NOMO-1 treated with DMSO at 0.1 percent for 48 hours (cell line): Measurements from ENCODE around the gene SORCS2.

Experiments used
- DNase-seq: peaks from one replicate; lab custom pipeline; 2025; ENCODE audit not compliant: unreplicated experiment; lab: John Stamatoyannopoulos, UW

The SORCS2 gene

DNA sequence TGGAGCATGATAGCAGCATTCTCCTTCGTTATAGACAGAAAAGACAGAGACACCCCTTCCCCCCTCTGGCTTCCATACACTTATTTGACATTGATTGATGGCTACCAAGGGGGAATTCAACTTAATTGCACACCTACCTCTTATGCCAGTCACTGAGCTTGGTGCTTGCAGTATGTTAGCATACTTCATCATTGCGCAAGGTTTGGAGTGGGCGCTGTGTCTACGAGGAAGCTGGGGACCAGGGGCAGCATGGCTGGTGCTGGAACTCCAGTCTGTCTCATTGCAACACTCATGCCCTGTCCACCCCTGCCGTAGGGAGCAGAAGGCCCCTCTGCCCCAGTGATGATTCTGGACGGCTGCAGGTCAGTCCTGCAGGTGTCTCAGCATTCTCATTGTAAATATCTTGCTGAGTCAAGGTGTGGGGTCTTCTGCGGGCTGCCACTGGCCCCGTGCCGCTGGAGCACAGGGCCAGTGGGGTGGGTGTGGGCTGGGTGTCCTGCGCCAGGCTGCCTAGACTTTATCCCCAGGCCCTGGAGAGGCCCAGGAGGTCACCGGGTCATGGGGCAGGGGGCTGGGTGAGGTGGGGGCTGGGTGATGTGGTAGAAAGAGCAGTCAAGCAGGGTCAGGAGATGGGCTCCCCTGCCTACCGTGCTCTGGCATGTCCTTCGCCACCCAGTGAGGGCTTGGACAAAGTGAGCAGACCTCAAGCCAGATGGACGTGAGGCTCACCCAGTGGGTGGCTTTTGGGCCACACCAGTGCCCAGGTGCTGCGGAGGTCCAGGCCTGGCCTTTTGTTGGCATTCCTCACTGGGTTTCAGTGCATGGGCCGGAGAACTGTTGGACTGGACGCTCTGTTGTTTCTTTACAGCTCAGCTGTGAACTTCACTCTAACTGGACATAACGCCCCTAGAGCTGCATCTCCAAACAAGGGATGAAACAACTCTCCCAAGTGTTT, 156.9 kb downstream of the SORCS2 start:
- no peak for DNase-seq

DNA sequence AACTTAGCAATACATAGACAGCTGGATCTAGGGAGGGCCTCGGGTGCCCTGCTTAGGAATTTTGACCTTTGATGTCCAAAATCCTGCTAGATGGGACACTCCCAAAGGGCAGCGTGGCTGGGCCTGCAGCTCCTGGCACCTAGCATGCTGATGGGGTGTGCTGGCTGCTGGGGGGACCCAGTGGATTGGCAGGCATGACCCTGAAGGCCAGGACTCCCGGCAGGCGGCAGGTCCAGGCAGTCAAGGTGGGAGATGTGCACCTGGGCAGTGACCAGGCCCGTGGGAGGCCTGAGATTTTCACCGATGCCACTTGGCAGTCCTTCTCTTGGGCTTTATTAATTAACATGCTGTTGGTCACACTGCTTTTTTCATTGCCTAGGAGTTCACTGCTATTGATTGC, 158.1 kb downstream of the SORCS2 start:
- no peak for DNase-seq

DNA sequence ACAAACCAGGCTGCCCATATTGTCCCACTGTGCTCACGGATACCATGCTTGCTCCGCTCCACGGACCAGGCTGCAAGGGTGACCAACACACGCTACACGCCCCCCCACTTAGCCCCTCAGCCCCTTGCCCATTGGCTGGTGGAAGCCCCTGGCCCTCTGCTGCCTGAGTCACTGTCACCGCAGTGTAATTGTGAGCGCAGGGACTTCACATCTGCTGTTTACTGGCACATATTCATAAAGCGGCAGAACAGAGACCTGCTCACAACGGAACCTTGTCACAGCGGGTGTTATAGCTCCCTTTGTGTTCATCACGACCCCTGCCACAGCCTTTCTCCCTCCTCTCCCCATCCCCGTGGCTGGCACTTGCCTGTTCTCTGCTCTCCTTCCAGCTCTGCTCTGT, 158.7 kb downstream of the SORCS2 start:
- no peak for DNase-seq

DNA sequence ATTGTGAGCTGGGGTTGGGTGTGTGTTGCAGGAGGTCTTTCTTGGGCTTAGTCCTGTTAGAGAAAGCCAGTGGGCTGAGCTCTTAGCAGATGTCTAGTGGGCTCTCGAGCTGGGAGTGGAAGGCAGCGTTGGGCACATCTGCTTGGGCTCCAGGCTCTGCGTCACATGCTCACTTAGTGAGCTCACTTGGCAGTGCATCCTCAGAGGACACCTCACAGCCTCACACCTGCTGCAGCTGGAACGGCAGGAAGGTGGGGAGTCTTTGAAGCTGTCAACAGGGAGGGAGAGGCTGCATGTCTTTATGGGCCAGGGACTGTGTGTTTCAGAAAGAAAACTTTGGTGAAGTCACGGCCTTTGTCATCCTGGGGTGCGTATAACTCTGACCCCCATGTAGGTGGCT, 160.1 kb downstream of the SORCS2 start:
- DNase-seq = no peak

DNA sequence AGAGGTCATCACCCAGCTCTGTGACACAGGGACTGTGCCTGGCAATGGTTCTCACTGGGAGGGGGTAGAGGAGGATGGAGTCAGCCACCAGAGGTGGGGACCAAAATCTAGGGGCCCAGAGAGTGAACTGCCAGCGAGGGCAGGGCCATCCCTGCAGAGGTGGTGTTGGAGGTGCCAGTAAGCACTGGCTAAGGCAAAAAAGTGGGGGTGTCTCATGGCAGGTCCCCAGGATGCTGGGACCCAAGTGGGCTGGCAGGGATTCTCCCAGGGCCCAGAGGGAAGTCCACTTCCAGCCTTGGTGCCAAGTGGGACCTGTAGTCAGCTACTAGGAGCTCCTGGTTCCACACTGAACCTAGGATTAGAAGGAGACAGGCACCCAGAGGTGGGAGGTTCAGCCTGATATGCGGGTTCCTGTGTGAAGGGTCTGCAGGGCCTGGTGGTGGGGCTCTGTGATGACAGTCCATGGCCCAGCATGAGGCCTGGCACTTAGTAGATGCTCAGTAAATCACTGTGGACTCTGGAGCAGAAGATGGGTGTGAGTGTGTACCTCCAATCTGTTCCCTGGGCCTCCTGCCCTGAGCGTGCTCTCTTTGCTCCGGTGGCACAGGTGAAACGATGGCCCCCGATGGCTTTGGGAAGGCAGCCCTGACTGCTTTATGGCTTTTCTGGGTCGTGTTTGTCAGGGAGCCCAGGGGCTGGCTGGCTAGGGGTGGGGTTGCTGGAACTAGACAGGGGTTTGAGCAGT, 160.9 kb downstream of the SORCS2 start:
- no peak for DNase-seq

DNA sequence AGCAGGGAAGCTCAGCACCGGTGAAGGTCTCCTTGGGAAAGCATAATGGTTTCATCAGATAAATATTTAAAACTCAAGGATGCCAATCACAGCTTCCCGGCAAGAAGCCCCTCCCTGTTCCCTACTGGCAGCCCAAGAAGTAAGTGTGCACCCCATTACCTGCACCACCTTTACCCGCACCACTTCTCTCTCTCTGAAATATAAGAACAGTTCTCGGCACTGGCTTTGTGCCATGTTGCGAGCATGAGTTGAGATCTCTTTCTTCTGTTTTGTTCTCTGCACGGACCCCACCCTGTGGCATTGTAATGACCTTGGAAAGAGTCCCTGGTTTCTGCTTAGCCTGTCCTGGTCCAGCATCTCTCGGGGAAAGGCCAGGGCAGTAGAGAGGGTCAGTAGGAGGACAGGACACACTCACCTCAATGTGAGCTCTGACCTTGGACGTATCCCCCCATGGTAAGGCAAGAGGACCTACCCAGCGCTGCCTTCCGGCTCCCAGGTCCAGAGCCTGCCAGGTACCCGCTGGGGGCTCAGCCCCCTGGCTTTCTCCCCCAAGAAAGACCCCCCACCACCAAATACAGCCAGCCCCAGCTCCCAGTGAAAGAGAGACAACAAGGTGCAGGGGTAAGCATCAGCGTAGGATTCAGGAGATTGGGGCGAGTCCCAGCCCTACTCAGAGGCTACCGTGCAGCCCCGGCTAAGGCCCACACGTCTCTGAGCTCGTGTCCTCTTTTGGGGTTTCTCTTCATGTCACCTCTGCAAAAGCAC, 161.7 kb downstream of the SORCS2 start:
- DNase-seq = no peak

DNA sequence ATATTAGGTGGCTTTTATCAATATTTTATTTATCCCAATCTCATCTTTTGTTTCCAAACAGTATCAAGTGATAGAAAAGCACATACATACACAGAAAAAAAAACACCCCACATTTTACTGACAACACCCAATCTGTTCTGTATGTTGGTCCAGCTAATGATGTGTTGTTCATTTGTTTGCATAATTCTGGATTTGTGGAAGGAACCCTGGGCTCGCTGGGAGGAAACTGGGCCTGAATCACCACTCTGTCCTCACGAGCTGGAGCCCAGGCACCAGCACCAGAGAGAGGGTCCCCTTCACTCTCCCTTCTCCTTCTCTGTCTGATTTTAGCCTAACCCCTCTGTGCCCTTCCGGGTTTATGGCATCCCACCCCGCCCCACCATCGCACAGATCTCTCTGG, 162.6 kb downstream of the SORCS2 start:
- no peak for DNase-seq

DNA sequence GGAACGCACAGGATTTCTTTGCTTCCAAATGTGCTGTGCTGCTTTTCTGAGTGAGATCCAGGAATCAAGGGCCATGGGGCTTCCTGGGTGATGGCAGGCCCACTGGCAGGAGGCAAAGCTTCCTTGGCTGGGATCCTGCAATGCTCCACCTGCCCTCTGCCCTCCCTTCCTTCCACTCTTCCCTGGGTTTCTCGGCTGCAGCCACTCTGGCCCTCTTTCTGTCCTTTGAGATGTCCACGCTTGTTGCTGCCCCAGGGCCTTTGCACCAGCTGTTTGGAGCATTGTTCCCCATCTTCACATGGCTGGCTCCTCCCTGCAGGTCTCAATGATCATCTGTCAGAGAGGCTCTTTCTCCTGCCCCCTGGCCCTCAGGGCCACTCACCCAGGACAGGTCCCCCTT, 163.5 kb downstream of the SORCS2 start:
- DNase-seq = no peak

DNA sequence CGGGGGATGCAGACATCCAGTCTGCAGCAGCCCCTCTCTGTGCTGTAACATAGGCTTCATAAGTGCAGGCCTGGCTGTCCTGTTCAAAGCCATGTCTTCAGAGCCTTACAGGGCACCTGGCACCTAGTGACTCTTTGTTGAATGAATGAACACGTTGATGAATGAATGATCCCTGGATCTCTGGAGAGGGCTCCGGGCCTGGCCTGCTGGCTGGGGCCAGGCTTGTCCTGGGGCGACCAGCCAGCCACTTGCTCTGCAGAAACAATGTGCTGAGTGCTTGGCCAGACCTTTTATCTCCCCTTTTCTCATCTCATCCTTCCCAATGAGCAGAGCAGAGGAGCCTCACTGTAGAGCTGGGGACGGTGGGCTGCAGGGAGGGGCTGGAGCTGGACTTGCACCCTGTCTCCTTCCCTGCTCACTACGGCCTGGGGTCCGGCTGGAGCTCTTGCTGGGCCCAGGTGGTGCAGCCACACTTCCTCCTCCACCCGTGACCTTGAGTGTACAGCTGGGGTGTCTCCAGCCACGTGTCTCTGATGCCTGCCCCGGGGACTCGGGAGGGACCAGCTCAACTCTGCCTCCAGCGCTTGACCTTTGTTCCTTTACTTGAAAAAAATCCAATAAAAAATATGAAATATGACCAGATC, 164.5 kb downstream of the SORCS2 start:
- no peak for DNase-seq

DNA sequence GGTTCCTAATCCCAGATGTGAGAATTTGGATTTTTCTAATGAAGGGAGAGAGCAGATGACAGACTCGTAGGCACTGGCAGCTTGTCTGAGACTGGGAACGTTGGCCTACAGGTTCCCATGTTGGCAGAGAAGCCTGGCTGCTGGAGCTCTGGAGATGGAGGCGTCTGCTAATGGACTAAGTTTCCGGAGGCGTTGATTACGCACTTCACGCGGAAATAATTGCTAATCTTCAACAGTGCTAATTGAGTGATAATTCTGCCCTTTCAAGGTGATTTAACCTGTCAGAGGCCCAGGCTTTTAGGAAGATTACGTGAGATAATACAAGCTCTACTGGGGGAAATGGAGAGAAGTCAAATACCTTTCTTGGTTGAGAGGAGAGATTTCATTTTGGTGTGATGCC, 165.0 kb downstream of the SORCS2 start:
- no peak for DNase-seq

DNA sequence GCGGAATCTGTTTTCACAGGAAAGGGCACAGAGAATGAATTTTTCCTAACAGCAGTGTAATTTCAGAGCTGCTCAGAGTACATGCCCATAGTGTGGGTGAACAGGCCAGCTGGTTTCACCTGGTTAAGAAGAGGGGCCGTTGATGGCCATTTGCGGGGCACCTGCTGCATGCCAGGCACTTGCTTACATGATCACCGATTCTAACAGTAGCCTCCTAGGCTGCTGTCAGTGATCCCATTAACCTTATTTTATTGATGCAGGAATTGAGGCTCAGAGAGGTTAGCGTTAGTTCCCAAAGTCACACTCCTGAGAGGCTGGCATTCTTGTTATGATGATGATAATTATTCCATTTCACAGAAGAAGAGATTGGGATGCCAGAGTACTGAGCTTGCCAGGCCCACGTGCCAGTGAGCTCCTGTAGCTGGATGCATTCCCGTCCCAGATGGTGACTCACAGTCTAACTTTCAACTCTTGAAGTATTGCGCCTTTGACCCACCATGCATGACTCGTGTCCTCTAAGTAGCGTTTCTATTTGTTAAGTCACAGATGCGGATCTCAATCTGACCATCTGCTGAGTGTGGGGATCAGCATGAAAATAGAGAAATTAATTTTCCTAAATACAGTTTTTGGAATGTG, 165.9 kb downstream of the SORCS2 start:
- DNase-seq = no peak

DNA sequence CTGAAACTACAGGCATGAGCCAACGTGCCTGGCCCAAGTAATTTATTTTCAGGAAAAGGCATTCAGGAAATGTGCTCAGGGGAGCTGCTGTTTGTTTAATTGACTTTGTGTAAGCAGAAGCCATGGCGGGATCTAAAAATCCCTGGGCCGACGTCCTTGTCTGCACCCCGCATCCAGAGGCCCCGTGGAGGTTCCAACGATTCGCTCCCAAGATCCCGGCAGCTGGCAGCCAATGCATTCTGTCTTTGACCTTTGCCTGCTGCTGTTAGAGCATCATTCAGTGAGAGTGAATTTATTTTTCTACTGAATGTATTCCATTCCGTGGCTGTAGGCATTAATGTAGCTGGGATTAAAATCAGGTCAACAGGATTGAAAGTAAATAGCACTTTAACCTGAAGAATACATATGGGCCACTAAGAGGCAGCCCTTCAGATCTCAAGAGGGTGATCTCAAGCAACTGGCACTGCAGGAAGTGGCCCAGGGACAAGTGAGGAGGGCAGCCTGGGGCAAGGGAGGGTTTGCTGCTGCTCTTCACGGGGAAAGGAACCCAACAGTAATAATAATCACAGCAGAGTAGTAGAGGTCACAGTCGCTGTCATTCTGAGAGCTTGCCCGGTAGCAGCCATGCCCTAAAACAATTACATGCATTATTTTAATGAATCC, 167.2 kb downstream of the SORCS2 start:
- no peak for DNase-seq

DNA sequence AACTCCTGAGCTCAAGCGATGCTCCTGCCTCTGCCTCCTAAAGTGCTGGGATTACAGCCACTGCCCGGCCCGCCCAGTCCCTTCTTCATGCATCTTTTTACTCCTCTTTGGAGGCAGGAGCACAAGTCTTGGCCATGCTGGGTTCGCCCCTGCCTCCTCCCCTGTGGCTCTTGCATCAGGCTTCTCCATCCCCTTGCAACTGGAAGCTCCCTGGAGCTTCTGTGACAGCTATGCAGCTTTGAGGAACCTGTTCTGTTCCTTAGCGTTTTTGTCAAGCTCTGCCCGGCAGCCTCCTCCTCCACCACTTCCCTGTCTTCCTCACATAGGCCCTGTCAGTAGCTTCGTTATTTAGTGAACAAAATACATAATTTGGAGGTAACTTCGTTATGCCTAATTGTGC, 168.5 kb downstream of the SORCS2 start:
- no peak for DNase-seq

DNA sequence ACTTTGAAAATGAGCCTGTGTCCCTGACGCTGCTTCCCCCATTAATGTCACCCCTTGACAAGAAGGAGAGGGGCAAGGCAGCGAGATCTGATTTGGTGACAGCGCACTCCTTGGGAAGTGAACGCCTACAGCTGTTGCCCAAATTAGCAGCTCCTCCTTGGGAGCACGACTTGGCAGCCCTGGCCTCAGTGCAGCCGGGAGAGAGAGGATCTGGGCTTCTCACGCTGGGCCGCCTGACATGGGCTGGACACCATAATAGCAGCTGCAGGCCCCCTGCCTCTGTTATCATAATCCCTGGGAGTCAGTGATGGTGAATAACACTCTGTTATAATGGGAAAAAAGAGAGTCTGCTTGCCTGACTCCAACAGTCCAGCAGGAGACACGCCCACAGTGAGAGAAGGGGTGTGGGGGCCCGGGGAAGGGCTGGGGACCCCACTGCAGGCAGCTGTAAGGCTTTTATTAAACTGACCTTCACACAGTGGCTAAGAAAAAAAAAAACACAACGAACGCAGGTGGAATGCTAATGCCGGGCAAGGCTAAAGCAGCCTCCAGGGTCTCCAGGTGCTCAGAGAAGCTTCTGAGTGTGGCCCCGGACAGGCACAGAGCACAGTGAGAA, 169.1 kb downstream of the SORCS2 start:
- DNase-seq = no peak

DNA sequence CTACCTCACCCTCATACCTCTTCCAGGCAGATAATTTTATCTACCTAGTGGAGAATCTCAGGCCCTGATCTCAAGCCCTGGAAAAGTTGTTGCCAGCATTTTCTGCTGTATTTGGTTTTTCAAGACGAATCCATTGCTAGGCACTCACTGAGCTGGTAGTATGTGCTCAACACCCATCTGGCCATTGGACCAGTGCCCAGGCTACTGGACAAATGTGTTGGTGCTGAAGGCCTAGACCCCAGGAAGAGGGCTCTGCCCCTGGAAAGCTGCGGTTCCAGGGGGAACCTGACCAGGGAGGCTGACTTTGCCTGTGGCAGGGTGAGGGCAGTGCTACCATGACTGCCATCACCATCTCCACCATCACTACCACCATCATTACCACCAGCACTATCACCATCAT, 170.0 kb downstream of the SORCS2 start:
- no peak for DNase-seq

DNA sequence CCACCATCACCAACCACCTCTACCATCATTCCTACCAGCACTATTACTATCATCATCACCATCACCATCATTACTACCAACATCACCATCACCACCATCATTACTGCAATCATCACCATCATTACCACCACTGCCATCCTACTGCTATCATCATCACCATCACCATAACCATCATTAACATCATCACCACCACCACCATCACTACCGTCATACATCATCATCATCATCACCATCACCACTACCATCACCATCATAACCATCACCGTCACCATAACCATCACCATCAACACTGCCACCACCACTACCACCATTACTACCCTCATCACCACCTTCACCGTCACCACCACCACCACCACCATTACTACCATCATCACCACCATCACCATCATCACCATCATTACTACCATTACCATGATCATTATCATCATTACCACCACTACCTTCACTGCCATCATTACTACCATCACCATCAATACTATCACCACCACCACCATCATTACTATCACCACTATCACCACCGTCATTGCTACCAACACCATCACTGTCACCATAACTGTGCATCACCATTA, 170.6 kb downstream of the SORCS2 start:
- DNase-seq = no peak

DNA sequence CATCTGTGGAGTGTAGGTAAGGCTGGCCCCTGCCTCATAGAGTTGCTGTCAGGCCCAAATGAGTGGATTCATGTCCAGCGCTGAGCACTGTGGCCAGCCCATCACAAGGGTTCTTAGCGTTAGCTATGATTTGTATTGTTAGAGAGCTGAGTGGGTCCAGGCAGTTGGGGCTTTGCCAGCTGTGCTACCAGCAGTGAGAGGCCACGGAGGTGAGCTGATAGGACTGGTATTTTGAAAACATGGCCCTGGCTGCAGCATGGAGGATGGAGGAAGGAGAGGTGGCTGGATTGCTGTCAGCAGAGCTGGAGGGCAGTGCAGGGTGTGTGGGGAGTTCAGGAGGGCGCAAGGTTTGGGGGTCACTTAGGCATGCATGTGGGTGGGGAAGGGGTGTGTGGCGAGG, 172.6 kb downstream of the SORCS2 start:
- DNase-seq = no peak

DNA sequence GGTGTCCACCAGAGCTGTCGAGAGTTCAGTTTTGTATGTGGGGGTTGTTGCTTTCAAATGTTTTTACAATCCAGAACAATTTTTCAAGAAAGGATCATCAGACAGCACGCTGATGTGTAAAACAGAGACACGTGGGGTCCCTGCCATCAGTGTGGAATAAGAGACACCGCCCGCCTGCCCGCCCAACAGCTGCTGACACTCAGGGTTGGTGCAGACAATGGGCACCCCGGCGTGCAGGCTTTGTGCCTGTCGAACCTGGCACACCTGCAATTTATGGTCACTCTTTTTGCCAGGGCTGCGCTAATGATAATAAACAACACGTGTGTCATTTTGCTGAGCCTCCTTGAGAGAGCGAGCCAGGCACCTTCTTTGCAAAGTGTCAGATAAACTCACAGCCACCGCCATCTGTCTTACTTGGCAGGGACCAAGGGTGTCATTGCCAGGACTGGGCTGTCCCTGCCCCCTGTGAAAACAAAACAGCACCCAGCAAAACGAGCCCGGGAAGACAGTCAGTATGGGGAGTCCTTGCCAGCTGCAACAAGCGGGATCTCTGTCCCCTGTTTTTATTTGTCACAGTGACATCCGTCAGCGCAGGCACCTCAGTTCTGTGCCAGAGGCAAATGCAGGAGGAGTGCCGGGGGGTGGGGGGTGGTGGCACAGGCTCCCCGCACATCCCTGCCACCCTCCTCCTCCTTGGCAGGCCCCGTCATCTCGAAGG, 173.3 kb downstream of the SORCS2 start:
- no peak for DNase-seq
